ENCODE measurements around the gene WFIKKN1. TPM values are rescaled to one million over a fixed set of nuclear protein-coding genes. Genes with fewer than 3 reads are reported as not detected.

The WFIKKN1 gene
- total and polyA plus RNA-seq, 2 experiments from 2014 or later: 79.6 to 125 TPM

- H3K27ac ChIP-seq: no peak overlapping the region
- no peak for DNase-seq (ENCODE audit: low read depth in 1 of 2, low spot score in 1 of 2)
Observed at GRCh38 chr16:649631-650030, 18.8 kb downstream of the WFIKKN1 start.

GRCh38 chr16:651844-652243, 21.1 kb downstream of the WFIKKN1 start:
- Histone ChIP-seq H3K27me3 (no peaks in the 10 kb centered on the region), H3K27ac (no peak overlapping the region), H3K36me3 (no peaks in the 10 kb centered on the region), H3K4me3 (no peak overlapping the region), H3K9me3 (ENCODE audit: low read depth) (no peaks in the 10 kb centered on the region), H3K4me1 (ENCODE audit: low read depth) (peaks cover 12% of the 10 kb centered on the region)
- no peak for DNase-seq (ENCODE audit: low read depth in 1 of 2, low spot score in 1 of 2)
- TF ChIP-seq CTCF (IDR thresholded peaks at IDR 0.05; ENCODE audit: low read depth, low read length): no peak

More at GRCh38 chr16:649631-650030, 18.8 kb downstream of the WFIKKN1 start:
- TF ChIP-seq CTCF (IDR thresholded peaks at IDR 0.05; ENCODE audit: low read depth, low read length): no peak
- Histone ChIP-seq H3K4me3 (peak overlapping the region; percentile 66), H3K27me3 (no peaks in the 10 kb centered on the region), H3K36me3 (no peaks in the 10 kb centered on the region), H3K9me3 (ENCODE audit: low read depth) (no peaks in the 10 kb centered on the region), H3K4me1 (ENCODE audit: low read depth) (peaks cover 12% of the 10 kb centered on the region)

GRCh38 chr16:652454-653305, 21.9 kb downstream of the WFIKKN1 start:
- Histone ChIP-seq H3K27me3 (no peaks in the 10 kb centered on the region), H3K36me3 (no peaks in the 10 kb centered on the region), H3K4me1 (ENCODE audit: low read depth) (peaks cover 12% of the 10 kb centered on the region), H3K27ac (no peak overlapping the region), H3K4me3 (no peak overlapping the region), H3K9me3 (ENCODE audit: low read depth) (no peaks in the 10 kb centered on the region)
- TF ChIP-seq CTCF (IDR thresholded peaks at IDR 0.05; ENCODE audit: low read depth, low read length): no peak
- DNase-seq (ENCODE audit: low read depth in 1 of 2, low spot score in 1 of 2): no peak

- H3K27me3 ChIP-seq: no peaks in the 10 kb centered on the region
- H3K36me3 ChIP-seq: no peaks in the 10 kb centered on the region
- no peak for DNase-seq (ENCODE audit: low read depth in 1 of 2, low spot score in 1 of 2)
- H3K27ac ChIP-seq: no peak overlapping the region
- no peak for TF ChIP-seq CTCF (IDR thresholded peaks at IDR 0.05; ENCODE audit: low read depth, low read length)
- H3K4me1 ChIP-seq (ENCODE audit: low read depth): peaks cover 6% of the 10 kb centered on the region
- H3K9me3 ChIP-seq (ENCODE audit: low read depth): no peaks in the 10 kb centered on the region
- no peak overlapping the region for H3K4me3 ChIP-seq
Observed at GRCh38 chr16:654034-654433, 23.2 kb downstream of the WFIKKN1 start.

- TF ChIP-seq CTCF (IDR thresholded peaks at IDR 0.05; ENCODE audit: low read depth, low read length): no peak
- Histone ChIP-seq H3K4me3 (no peak overlapping the region), H3K9me3 (ENCODE audit: low read depth) (no peaks in the 10 kb centered on the region), H3K4me1 (ENCODE audit: low read depth) (no peaks in the 10 kb centered on the region), H3K36me3 (no peaks in the 10 kb centered on the region), H3K27me3 (no peaks in the 10 kb centered on the region), H3K27ac (no peak overlapping the region)
- no peak for DNase-seq (ENCODE audit: low read depth in 1 of 2, low spot score in 1 of 2)
Observed at GRCh38 chr16:657487-657886, 26.7 kb downstream of the WFIKKN1 start.
